A673 (cell line): ENCODE data around the gene FGFR4. TPM values are rescaled to one million over a fixed set of nuclear protein-coding genes. Genes with fewer than 3 reads are reported as not detected.

Source experiments
- BruUV-seq: library from RNA; stranded (reverse); fragments of 400-500 nt; replicated peaks from 2 replicates; lab custom pipeline; 2021; lab: Mats Ljungman, UMichigan
- CTCF ChIA-PET: fragments of 300-600 bp; sonication (Branson Sonifier 250); formaldehyde crosslinking; loops from one replicate; lab custom pipeline; 2022; ENCODE audit warnings: antibody characterized with exemption; lab: Charles Lee
- POLR2A ChIA-PET: fragments of 300-600 bp; sonication (Branson Sonifier 250); formaldehyde crosslinking; loops from one replicate; lab custom pipeline; 2022; ENCODE audit warnings: antibody characterized with exemption; ENCODE audit not compliant: low non-redundant PET; lab: Charles Lee
- DNase-seq: peaks from one replicate; pipeline ENCODE4 v3.0.0-alpha.2; 2015; ENCODE audit warnings: low spot score
- H3K27ac ChIP-seq: fragments of 200-600 bp; sonication (generic); 2 replicates; pipeline ENCODE4 v1.5.1; 2016; ENCODE audit warnings: mixed run types, low read depth, mild to moderate bottlenecking, mixed read lengths, antibody characterized with exemption, low read length; ENCODE audit not compliant: poor library complexity, severe bottlenecking
- H3K27me3 ChIP-seq: fragments of 200-600 bp; sonication (generic); replicated peaks from 2 replicates; pipeline ENCODE4 v1.6.1; 2017; ENCODE audit warnings: mixed run types, low read depth, mild to moderate bottlenecking, mixed read lengths, antibody characterized with exemption, low read length; ENCODE audit not compliant: insufficient read depth, poor library complexity
- H3K36me3 ChIP-seq: fragments of 200-600 bp; sonication (generic); 2 replicates; pipeline ENCODE4 v1.6.1; 2016; ENCODE audit warnings: mixed run types, mild to moderate bottlenecking, mixed read lengths, antibody characterized with exemption, low read length; ENCODE audit not compliant: insufficient read depth, poor library complexity, severe bottlenecking
- H3K4me1 ChIP-seq: fragments of 200-600 bp; sonication (generic); 2 replicates; pipeline ENCODE4 v1.6.1; 2017; ENCODE audit warnings: mixed run types, mild to moderate bottlenecking, mixed read lengths, antibody characterized with exemption, low read length; ENCODE audit not compliant: insufficient read depth, poor library complexity, severe bottlenecking
- H3K4me3 ChIP-seq: fragments of 200-600 bp; sonication (generic); 2 replicates; pipeline ENCODE4 v1.5.1; 2016; ENCODE audit warnings: low read depth, mixed run types, mild to moderate bottlenecking, mixed read lengths, low read length; ENCODE audit not compliant: poor library complexity, severe bottlenecking
- H3K9me3 ChIP-seq: fragments of 200-600 bp; sonication (generic); 2 replicates; pipeline ENCODE4 v1.6.1; 2016; ENCODE audit warnings: mixed run types, low read depth, mild to moderate bottlenecking, mixed read lengths, antibody characterized with exemption, low read length; ENCODE audit not compliant: poor library complexity, severe bottlenecking
- EZH2 ChIP-seq: fragments of 200-600 bp; sonication (generic); IDR thresholded peaks from 2 replicates; pipeline ENCODE4 v1.6.1; 2017; ENCODE audit warnings: borderline replicate concordance, low read depth, mild to moderate bottlenecking, mixed read lengths, antibody characterized with exemption, low read length; ENCODE audit not compliant: poor library complexity, severe bottlenecking
- intact Hi-C: fragments of 100-400 bp; cut with micrococcal nuclease; formaldehyde crosslinking; loops from one replicate; pipeline ENCODE4 v1.10.0; 2022; ENCODE audit not compliant: unreplicated experiment
- total RNA-seq: library from RNA; stranded (reverse); gene quantifications from 2 replicates; pipeline ENCODE4 v1.2.3, GENCODE V29; 2021
- TF ChIP-seq, protein P1 (sequence below): fragments of 300-800, 200-600 bp; sonication (generic); conservative IDR thresholded peaks from 2 replicates; pipeline ENCODE4 v1.5.1; 2017; ENCODE audit warnings: low read depth, mild to moderate bottlenecking, antibody characterized with exemption, low read length, moderate library complexity, mixed read lengths

The FGFR4 gene
- total RNA-seq, 1 experiment from 2014 or later = 17.2 TPM

DNA sequence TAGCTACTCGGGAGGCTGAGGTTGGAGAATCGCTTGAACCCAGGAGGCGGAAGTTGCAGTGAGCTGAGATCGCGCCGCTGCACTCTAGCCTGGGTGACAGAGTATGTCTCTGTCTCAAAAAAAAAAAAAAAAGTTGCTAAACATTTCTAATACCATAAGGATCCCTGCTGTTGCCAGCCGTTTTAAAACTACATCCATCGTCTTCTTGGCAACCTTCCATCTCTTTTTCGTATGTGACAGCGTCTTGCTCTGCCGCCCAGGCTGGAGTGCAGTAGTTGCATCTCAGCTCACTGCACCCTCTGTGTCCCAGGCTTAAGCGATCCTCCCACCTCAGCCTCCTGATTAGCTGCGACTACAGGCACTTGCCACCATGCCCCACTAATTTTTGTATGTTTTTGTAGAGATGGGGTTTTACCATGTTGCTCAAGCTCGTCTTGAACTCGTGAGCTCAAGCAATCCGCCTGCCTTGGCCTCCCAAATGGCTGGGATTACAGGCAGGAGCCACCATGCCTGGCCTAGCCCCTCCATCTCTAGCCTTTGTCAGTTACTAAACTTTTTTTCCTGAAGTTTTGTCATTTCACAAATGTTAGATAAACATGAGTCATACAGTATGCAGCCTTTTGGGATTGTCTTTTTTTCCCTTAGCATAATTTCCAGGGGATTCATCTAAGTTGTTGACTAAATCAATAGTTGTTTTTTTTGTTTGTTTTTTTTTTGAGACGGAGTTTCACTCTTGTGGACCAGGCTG, 60.4 kb downstream of the FGFR4 start:
- BruUV-seq = no TSS peak
- no peak overlapping the region for H3K4me3 ChIP-seq
- peaks cover 48% of the 10 kb centered on the region for H3K36me3 ChIP-seq
- ChIA-PET CTCF (no interaction called here), POLR2A (no interaction called here)
- no peaks in the 10 kb centered on the region for H3K9me3 ChIP-seq
- no peaks in the 10 kb centered on the region for H3K27me3 ChIP-seq
- TF ChIP-seq EZH2 = no peak
- TF ChIP-seq, protein P1, sequence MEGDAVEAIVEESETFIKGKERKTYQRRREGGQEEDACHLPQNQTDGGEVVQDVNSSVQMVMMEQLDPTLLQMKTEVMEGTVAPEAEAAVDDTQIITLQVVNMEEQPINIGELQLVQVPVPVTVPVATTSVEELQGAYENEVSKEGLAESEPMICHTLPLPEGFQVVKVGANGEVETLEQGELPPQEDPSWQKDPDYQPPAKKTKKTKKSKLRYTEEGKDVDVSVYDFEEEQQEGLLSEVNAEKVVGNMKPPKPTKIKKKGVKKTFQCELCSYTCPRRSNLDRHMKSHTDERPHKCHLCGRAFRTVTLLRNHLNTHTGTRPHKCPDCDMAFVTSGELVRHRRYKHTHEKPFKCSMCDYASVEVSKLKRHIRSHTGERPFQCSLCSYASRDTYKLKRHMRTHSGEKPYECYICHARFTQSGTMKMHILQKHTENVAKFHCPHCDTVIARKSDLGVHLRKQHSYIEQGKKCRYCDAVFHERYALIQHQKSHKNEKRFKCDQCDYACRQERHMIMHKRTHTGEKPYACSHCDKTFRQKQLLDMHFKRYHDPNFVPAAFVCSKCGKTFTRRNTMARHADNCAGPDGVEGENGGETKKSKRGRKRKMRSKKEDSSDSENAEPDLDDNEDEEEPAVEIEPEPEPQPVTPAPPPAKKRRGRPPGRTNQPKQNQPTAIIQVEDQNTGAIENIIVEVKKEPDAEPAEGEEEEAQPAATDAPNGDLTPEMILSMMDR = no peak
- no peaks in the 10 kb centered on the region for H3K4me1 ChIP-seq
- DNase-seq = peak; percentile 40
- intact Hi-C loops = no loop called here
- H3K27ac ChIP-seq = no peak overlapping the region

Other genes with a start within 250 kb of the FGFR4 start
- gene HK3, start 187.6 kb upstream of the FGFR4 start, total RNA-seq = 0.15 and 0.84 TPM in 2 replicates
- gene UIMC1, start 80.1 kb upstream of the FGFR4 start, total RNA-seq = 46.8 and 54.0 TPM in 2 replicates
- 27.3 and 29.3 TPM in 2 replicates for gene ZNF346, start 64.2 kb upstream of the FGFR4 start, total RNA-seq
- 74.3 and 76.6 TPM in 2 replicates for gene NSD1, start 46.9 kb downstream of the FGFR4 start, total RNA-seq
- 16.0 and 19.2 TPM in 2 replicates for gene RAB24, start 216.8 kb downstream of the FGFR4 start, total RNA-seq
- 169 and 194 TPM in 2 replicates for gene PRELID1, start 216.9 kb downstream of the FGFR4 start, total RNA-seq
- gene MXD3, start 225.0 kb downstream of the FGFR4 start, total RNA-seq = 15.1 and 19.4 TPM in 2 replicates